ENCODE measurements around the gene ZNF205. TPM values are rescaled to one million over a fixed set of nuclear protein-coding genes. Genes with fewer than 3 reads are reported as not detected.

ZNF205 gene
- total RNA-seq, 1 experiment from 2014 or later = 12.1 TPM

DNA sequence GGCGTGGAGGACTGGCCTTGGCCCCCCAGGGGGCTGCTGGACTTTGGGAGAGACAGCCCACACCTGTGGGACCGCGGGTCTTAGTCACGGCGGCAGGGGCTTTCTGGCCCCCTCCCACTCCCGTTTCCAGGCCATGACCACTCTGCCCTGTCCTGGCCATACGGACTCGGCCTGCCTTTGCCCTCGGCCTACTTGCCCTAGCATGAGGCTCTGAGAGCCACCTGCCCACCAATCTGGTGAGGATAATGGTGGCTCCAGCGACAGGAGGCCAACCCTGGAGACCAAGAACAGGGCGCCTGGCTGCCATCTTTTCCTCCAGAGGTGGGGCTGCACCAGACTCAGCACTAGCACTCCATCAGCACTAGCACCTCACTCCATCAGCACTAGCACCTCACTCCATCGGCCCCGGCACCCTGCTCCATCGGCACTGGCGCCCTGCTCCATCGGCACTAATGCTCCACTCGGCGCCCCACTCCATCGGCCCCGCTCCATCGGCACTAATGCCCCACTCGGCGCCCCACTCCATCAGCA, 29.5 kb downstream of the ZNF205 start:
- H3K4me1 Mint-ChIP-seq (ENCODE audit: insufficient read depth, unreplicated experiment) = no peaks in the 10 kb centered on the region
- peaks cover 31% of the 10 kb centered on the region for H3K36me3 Mint-ChIP-seq (ENCODE audit: insufficient read depth, unreplicated experiment)
- H3K27me3 Mint-ChIP-seq (ENCODE audit: insufficient read depth, unreplicated experiment) = no peaks in the 10 kb centered on the region
- H3K4me3 Mint-ChIP-seq (ENCODE audit: unreplicated experiment) = no peak overlapping the region
- CTCF ChIA-PET = interaction anchor here (0.6 to 1.7 kb wide), 2 partner anchors 12 to 90 kb away, joined by 4 to 15 read pairs; no protein-coding TSS in a partner anchor
- no peaks in the 10 kb centered on the region for H3K9me3 Mint-ChIP-seq (ENCODE audit: unreplicated experiment)
- TF ChIP-seq CTCF (IDR thresholded peaks at IDR 0.05; ENCODE audit: unreplicated experiment) = no peak
- POLR2A ChIA-PET = no interaction called here
- BruUV-seq (replicated peaks) = no TSS peak
- intact Hi-C loops (cut with micrococcal nuclease) = no loop called here
- no peak for DNase-seq (ENCODE audit: unreplicated experiment)
- H3K27ac Mint-ChIP-seq (ENCODE audit: low read depth, unreplicated experiment) = no peak overlapping the region

- Mint-ChIP-seq H3K27me3 (ENCODE audit: insufficient read depth, unreplicated experiment) (no peaks in the 10 kb centered on the region), H3K36me3 (ENCODE audit: insufficient read depth, unreplicated experiment) (peaks cover 31% of the 10 kb centered on the region), H3K9me3 (ENCODE audit: unreplicated experiment) (no peaks in the 10 kb centered on the region), H3K27ac (ENCODE audit: low read depth, unreplicated experiment) (no peak overlapping the region), H3K4me3 (ENCODE audit: unreplicated experiment) (no peak overlapping the region), H3K4me1 (ENCODE audit: insufficient read depth, unreplicated experiment) (no peaks in the 10 kb centered on the region)
- ChIA-PET CTCF (interaction anchor here (0.6 kb wide), 1 partner anchor 12 kb away, joined by 3 read pairs; no protein-coding TSS in a partner anchor), POLR2A (interaction anchor here (0.7 kb wide), 1 partner anchor 61 kb away, joined by 3 read pairs; no protein-coding TSS in a partner anchor)
- BruUV-seq (replicated peaks) = no TSS peak
- no peak for DNase-seq (ENCODE audit: unreplicated experiment)
- no peak for TF ChIP-seq CTCF (IDR thresholded peaks at IDR 0.05; ENCODE audit: unreplicated experiment)
- intact Hi-C loops (cut with micrococcal nuclease) = no loop called here
Measured at GRCh38 chr16:3142327-3142726, 29.9 kb downstream of the ZNF205 start.

DNA sequence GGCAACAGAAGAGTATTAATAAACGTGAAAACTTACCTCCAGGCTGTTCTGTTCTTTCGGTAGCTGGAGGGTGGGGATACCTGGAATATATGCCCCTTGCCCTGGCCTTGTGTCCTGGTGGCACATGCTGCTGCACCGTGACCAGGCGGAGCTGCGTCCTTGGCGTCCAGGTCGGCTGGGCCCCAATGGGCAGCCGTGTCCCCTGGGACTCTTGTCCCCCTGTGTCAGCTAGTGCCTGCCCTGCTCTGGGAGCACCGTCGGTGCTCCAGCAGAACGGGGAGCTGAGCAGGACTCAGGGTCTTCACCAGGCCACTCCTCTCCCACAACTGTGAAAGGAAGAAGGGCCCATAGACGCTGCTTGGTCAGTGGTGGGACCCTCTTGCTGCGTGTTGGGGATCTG, 30.4 kb downstream of the ZNF205 start:
- ChIA-PET CTCF (interaction anchor here (0.6 kb wide), 1 partner anchor 12 kb away, joined by 3 read pairs; no protein-coding TSS in a partner anchor), POLR2A (interaction anchor here (0.7 to 4.1 kb wide), 2 partner anchors 8 to 61 kb away, joined by 3 to 24 read pairs; partner anchors contain the start of gene ZNF213)
- no TSS peak for BruUV-seq (replicated peaks)
- no peak for TF ChIP-seq CTCF (IDR thresholded peaks at IDR 0.05; ENCODE audit: unreplicated experiment)
- intact Hi-C loops (cut with micrococcal nuclease) = no loop called here
- Mint-ChIP-seq H3K36me3 (ENCODE audit: insufficient read depth, unreplicated experiment) (peaks cover 31% of the 10 kb centered on the region), H3K27me3 (ENCODE audit: insufficient read depth, unreplicated experiment) (no peaks in the 10 kb centered on the region), H3K27ac (ENCODE audit: low read depth, unreplicated experiment) (no peak overlapping the region), H3K4me1 (ENCODE audit: insufficient read depth, unreplicated experiment) (no peaks in the 10 kb centered on the region), H3K9me3 (ENCODE audit: unreplicated experiment) (no peaks in the 10 kb centered on the region), H3K4me3 (ENCODE audit: unreplicated experiment) (no peak overlapping the region)
- DNase-seq (ENCODE audit: unreplicated experiment) = no peak

- BruUV-seq (replicated peaks) = no TSS peak
- H3K36me3 Mint-ChIP-seq (ENCODE audit: insufficient read depth, unreplicated experiment) = peaks cover 31% of the 10 kb centered on the region
- H3K4me1 Mint-ChIP-seq (ENCODE audit: insufficient read depth, unreplicated experiment) = no peaks in the 10 kb centered on the region
- no peak overlapping the region for H3K4me3 Mint-ChIP-seq (ENCODE audit: unreplicated experiment)
- no peaks in the 10 kb centered on the region for H3K9me3 Mint-ChIP-seq (ENCODE audit: unreplicated experiment)
- intact Hi-C loops (cut with micrococcal nuclease) = no loop called here
- POLR2A ChIA-PET = interaction anchor here (4.1 kb wide), 1 partner anchor 9 kb away, joined by 24 read pairs; the partner anchor contains the start of gene ZNF213
- TF ChIP-seq CTCF (IDR thresholded peaks at IDR 0.05; ENCODE audit: unreplicated experiment) = no peak
- CTCF ChIA-PET = interaction anchor here (2.8 kb wide), 1 partner anchor 14 kb away, joined by 17 read pairs; no protein-coding TSS in a partner anchor
- H3K27me3 Mint-ChIP-seq (ENCODE audit: insufficient read depth, unreplicated experiment) = no peaks in the 10 kb centered on the region
- DNase-seq (ENCODE audit: unreplicated experiment) = no peak
- no peak overlapping the region for H3K27ac Mint-ChIP-seq (ENCODE audit: low read depth, unreplicated experiment)
Measured at GRCh38 chr16:3143189-3143588, 30.8 kb downstream of the ZNF205 start.

Data from MCF 10A (cell line).